Measurements from ENCODE around the gene UBE2J2.

UBE2J2 gene

DNA sequence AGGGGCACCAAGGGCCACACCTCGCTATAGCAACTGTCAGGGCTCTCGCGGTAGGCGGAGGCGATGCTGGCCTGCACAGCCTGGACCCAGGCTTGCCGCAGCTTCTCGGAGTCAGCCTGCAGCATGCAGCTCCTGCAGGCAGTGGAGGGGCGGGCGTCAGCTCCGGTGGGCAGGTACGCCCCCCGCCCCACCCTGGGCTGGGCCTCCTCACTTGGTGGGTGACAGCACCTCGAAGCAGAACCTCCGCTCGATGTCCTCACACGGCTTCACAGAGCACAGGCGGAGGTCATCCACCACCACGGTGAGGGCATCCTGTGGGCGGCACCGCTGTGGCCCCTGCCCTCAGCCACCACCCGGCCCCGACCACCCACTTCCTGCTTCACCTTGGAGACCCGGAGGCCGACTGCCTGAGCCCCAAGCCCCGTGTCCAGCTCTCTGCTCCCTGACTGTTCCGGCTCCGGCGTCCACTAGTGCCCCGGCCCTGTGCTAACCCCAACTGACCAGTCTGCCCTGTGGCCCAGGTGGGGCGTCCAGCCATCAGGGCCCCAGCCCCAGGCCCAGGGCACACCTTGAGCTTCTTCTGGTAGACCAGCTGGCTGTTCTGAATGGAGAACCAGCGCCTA, 24.3 kb upstream of the UBE2J2 start:
- Histone ChIP-seq H3K4me3 (ENCODE audit: low read depth, low read length, poor library complexity, severe bottlenecking) (no peak overlapping the region), H3K4me2 (ENCODE audit: low read length) (no peak overlapping the region), H3K9me2 (ENCODE audit: low read depth, low read length) (no peaks in the 10 kb centered on the region), H2AFZ (ENCODE audit: low read length) (no peak overlapping the region), H3K27me3 (ENCODE audit: insufficient read depth, low read length) (no peaks in the 10 kb centered on the region), H4K20me1 (ENCODE audit: insufficient read depth, low read length) (no peaks in the 10 kb centered on the region), H3K27ac (ENCODE audit: low read depth, low read length, poor library complexity, severe bottlenecking) (no peak overlapping the region), H3K36me3 (ENCODE audit: insufficient read depth, low read length) (no peaks in the 10 kb centered on the region), H3K79me2 (ENCODE audit: insufficient read depth, low read length) (no peaks in the 10 kb centered on the region), H3F3A (ENCODE audit: insufficient read depth, low read length) (no peaks in the 10 kb centered on the region), H3K4me1 (ENCODE audit: insufficient read depth, low read length, severe bottlenecking) (no peaks in the 10 kb centered on the region), H3K9ac (ENCODE audit: low read length) (no peak overlapping the region), H3K9me3 (ENCODE audit: low read length) (no peaks in the 10 kb centered on the region)
- TF ChIP-seq, protein P1, sequence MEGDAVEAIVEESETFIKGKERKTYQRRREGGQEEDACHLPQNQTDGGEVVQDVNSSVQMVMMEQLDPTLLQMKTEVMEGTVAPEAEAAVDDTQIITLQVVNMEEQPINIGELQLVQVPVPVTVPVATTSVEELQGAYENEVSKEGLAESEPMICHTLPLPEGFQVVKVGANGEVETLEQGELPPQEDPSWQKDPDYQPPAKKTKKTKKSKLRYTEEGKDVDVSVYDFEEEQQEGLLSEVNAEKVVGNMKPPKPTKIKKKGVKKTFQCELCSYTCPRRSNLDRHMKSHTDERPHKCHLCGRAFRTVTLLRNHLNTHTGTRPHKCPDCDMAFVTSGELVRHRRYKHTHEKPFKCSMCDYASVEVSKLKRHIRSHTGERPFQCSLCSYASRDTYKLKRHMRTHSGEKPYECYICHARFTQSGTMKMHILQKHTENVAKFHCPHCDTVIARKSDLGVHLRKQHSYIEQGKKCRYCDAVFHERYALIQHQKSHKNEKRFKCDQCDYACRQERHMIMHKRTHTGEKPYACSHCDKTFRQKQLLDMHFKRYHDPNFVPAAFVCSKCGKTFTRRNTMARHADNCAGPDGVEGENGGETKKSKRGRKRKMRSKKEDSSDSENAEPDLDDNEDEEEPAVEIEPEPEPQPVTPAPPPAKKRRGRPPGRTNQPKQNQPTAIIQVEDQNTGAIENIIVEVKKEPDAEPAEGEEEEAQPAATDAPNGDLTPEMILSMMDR (IDR thresholded peaks at IDR 0.05; ENCODE audit: low read length): no peak
- no peak for TF ChIP-seq EZH2 (IDR thresholded peaks at IDR 0.05; ENCODE audit: borderline replicate concordance, low read length)

DNA sequence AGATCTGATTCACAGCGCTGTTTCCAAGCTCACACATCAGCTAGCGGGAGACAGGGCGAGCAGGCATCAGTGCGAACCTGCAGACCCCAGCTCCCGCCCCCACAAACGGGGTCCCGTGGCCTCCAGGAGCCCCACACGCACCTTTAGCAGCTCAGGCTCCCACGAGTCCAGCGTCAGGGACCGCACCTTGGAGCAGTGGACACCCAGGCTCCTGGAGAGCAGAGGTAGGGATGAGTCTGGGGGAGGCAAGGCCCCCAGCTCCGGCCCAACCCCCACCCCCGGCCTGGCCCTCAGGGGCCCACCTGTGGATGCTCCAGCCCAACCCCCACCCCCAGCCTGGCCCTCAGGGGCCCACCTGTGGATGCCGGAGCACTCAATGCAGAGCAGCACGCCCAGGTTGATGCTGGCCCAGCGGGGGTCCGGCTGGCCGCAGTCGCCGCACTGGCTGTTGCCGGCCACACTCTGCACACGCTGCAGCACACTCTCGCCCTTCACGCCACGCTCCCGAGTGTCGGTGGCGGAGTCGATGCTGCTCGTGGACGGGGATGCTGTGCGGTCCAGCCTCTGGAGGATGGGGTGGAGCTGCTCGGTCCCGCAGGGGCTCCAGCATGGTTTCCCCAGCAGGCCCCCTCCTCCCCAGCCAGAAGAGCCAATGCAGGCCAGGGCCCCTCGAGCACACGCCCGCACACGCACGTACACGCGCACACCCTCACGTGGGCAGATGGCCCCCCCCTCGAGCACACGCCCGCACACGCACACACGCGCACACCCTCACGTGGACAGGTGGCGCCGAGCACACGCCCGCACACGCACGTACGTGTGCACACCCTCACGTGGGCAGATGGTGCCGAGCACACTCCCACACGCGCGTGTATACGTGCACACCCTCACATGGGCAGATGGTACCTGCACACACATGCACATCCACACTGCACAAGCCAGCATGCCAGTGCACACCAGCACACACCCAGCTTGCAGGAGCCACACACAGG, 22.7 kb upstream of the UBE2J2 start:
- Histone ChIP-seq H3K9me2 (ENCODE audit: low read depth, low read length) (no peaks in the 10 kb centered on the region), H3K4me1 (ENCODE audit: insufficient read depth, low read length, severe bottlenecking) (no peaks in the 10 kb centered on the region), H3K36me3 (ENCODE audit: insufficient read depth, low read length) (no peaks in the 10 kb centered on the region), H3K9ac (ENCODE audit: low read length) (no peak overlapping the region), H3K27ac (ENCODE audit: low read depth, low read length, poor library complexity, severe bottlenecking) (no peak overlapping the region), H4K20me1 (ENCODE audit: insufficient read depth, low read length) (no peaks in the 10 kb centered on the region), H3K4me3 (ENCODE audit: low read depth, low read length, poor library complexity, severe bottlenecking) (no peak overlapping the region), H3K27me3 (ENCODE audit: insufficient read depth, low read length) (no peaks in the 10 kb centered on the region), H3F3A (ENCODE audit: insufficient read depth, low read length) (no peaks in the 10 kb centered on the region), H2AFZ (ENCODE audit: low read length) (no peak overlapping the region), H3K9me3 (ENCODE audit: low read length) (no peaks in the 10 kb centered on the region), H3K4me2 (ENCODE audit: low read length) (no peak overlapping the region), H3K79me2 (ENCODE audit: insufficient read depth, low read length) (no peaks in the 10 kb centered on the region)
- no peak for TF ChIP-seq EZH2 (IDR thresholded peaks at IDR 0.05; ENCODE audit: borderline replicate concordance, low read length)
- TF ChIP-seq, protein P1 (IDR thresholded peaks at IDR 0.05; ENCODE audit: low read length): no peak

DNA sequence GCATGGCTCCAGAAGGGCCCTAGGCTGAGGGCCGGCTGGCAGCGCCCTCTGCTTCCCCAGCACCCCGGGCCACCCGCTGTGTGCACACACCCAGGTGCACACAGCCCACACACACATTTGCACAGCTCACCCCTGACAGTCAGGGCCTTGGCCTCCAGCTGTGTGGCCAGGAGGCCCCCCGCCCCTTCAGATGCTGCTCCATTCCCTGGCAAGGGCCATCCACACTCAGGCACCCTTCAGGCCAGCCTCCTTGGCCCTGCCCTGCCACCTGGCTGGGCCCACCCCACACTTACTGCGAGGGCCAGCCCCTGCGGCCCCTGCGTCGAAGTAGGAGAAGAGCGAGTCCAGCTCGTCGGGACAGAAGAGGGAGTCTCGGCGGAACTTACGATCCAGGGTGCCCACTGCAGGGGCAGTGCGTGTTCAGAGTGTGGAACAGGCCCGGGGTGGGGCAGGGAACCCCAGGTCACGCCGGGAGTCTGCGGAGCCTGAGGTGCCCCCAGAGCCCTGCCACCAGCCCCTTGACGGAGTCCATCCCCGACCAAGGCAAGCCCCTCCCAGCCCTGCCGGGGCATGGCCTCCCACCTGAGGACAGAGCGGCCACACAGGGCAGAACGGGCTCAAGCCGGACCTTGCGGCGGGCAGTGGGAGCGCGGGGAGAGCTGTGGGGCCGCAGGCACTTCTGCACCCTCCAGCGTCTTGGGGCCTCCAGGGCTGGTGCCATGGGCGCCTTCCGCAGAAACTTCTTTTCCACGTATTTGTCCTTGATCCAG, 21.7 kb upstream of the UBE2J2 start:
- H3K27ac ChIP-seq (ENCODE audit: low read depth, low read length, poor library complexity, severe bottlenecking): no peak overlapping the region
- H2AFZ ChIP-seq (ENCODE audit: low read length): no peak overlapping the region
- no peaks in the 10 kb centered on the region for H4K20me1 ChIP-seq (ENCODE audit: insufficient read depth, low read length)
- no peaks in the 10 kb centered on the region for H3K27me3 ChIP-seq (ENCODE audit: insufficient read depth, low read length)
- H3K79me2 ChIP-seq (ENCODE audit: insufficient read depth, low read length): no peaks in the 10 kb centered on the region
- H3K9me3 ChIP-seq (ENCODE audit: low read length): no peaks in the 10 kb centered on the region
- TF ChIP-seq EZH2 (IDR thresholded peaks at IDR 0.05; ENCODE audit: borderline replicate concordance, low read length): no peak
- TF ChIP-seq, protein P1 (IDR thresholded peaks at IDR 0.05; ENCODE audit: low read length): no peak
- no peaks in the 10 kb centered on the region for H3F3A ChIP-seq (ENCODE audit: insufficient read depth, low read length)
- no peak overlapping the region for H3K9ac ChIP-seq (ENCODE audit: low read length)
- no peak overlapping the region for H3K4me3 ChIP-seq (ENCODE audit: low read depth, low read length, poor library complexity, severe bottlenecking)
- H3K4me1 ChIP-seq (ENCODE audit: insufficient read depth, low read length, severe bottlenecking): no peaks in the 10 kb centered on the region
- no peaks in the 10 kb centered on the region for H3K36me3 ChIP-seq (ENCODE audit: insufficient read depth, low read length)
- no peaks in the 10 kb centered on the region for H3K9me2 ChIP-seq (ENCODE audit: low read depth, low read length)
- H3K4me2 ChIP-seq (ENCODE audit: low read length): no peak overlapping the region
